ENCODE data around the gene DOCK11. TPM values are rescaled to one million over a fixed set of nuclear protein-coding genes. Genes with fewer than 3 reads are reported as not detected.

Gene DOCK11
- total and polyA plus RNA-seq, 10 of the 15 experiments (the other 5 are each of a cell fraction or from before 2014, with no cell fraction given) = 16.3 to 30.7 (median 19.8) TPM

- TF ChIP-seq, protein P1, sequence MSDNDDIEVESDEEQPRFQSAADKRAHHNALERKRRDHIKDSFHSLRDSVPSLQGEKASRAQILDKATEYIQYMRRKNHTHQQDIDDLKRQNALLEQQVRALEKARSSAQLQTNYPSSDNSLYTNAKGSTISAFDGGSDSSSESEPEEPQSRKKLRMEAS (IDR thresholded peaks at IDR 0.05; ENCODE audit: low read depth, low read length) = no peak
- TF ChIP-seq ZNF217 (IDR thresholded peaks at IDR 0.05) = no peak
- no peak for TF ChIP-seq ZBTB4 (CRISPR knock-in tag; IDR thresholded peaks at IDR 0.05)
Observed at GRCh38 chrX:118566359-118566758, 70.7 kb downstream of the DOCK11 start (continued).

GRCh38 chrX:118569676-118570075 lies 74.1 kb downstream of the DOCK11 start:
- intact Hi-C loops (cut with micrococcal nuclease; ENCODE audit: unreplicated experiment) = no loop called here
- no TSS peak for BruUV-seq (replicated peaks)
- WGBS (ENCODE audit: insufficient coverage, insufficient replicate concordance, low lambda C conversion rate, missing lambda C conversion rate) = 59% methylated on average over 3 of the region's 3 CpGs
- no peak overlapping the region for H3K4me2 ChIP-seq (ENCODE audit: control insufficient read depth, insufficient read depth)
- H2AFZ ChIP-seq (ENCODE audit: control insufficient read depth, low read depth, low read length) = no peak overlapping the region
- no peaks in the 10 kb centered on the region for H3K27me3 ChIP-seq (replicated peaks in 1 of 2; ENCODE audit: control insufficient read depth in 2 of 2, insufficient read depth in 2 of 2, low read length in 1 of 2)
- no peak overlapping the region for H3K9ac ChIP-seq (ENCODE audit: control insufficient read depth, insufficient read depth, low read length)
- ChIA-PET POLR2A (no interaction called here), RAD21 (ENCODE audit: unreplicated experiment) (interaction anchor here (1.1 kb wide), 1 partner anchor 74 kb away, joined by 5 read pairs; the partner anchor contains the start of gene DOCK11), CTCF (no interaction called here), SMC1A (ENCODE audit: uncharacterized antibody, unreplicated experiment) (interaction anchor here (1.3 kb wide), 1 partner anchor 30 kb away, joined by 4 read pairs; no protein-coding TSS in a partner anchor)
- H3K27ac ChIP-seq (ENCODE audit: control insufficient read depth, insufficient read depth) = no peak overlapping the region
- ATAC-seq = no peak
- H3K79me2 ChIP-seq (ENCODE audit: control insufficient read depth, insufficient read depth, low read length) = no peaks in the 10 kb centered on the region
- no peak for DNase-seq (ENCODE audit: low read depth, low spot score)
- no peaks in the 10 kb centered on the region for H3K4me1 ChIP-seq (ENCODE audit: control insufficient read depth, insufficient read depth, low read length)
- H4K20me1 ChIP-seq (ENCODE audit: control insufficient read depth, insufficient read depth) = no peaks in the 10 kb centered on the region
- no peaks in the 10 kb centered on the region; a peak in 1 of 4 replicates for H3K36me3 ChIP-seq (ENCODE audit: control insufficient read depth in 2 of 2, insufficient read depth in 2 of 2, low read length in 1 of 2)
- FAIRE-seq = no peak
- in situ Hi-C loops (cut with MboI) = no loop called here
- no peaks in the 10 kb centered on the region for H3K9me3 ChIP-seq (replicated peaks; ENCODE audit: control insufficient read depth, insufficient read depth, low read length)
- H3K4me3 ChIP-seq = no peak overlapping the region
- TF ChIP-seq BACH1 (IDR thresholded peaks at IDR 0.05; ENCODE audit: borderline replicate concordance) (no peak), NR2C2 (IDR thresholded peaks at IDR 0.05; ENCODE audit: borderline replicate concordance, control insufficient read depth, insufficient read length, low read depth) (no peak), NKRF (conservative IDR thresholded peaks at IDR 0.05) (no peak), CBX5 (IDR thresholded peaks at IDR 0.05; ENCODE audit: low read depth) (no peak), BHLHE40 (IDR thresholded peaks at IDR 0.05; ENCODE audit: borderline replicate concordance in 1 of 2, low read depth in 2 of 2, low read length in 1 of 2) (no peak), PML (IDR thresholded peaks at IDR 0.05; ENCODE audit: low read length) (no peak), WRNIP1 (IDR thresholded peaks at IDR 0.05; ENCODE audit: borderline replicate concordance, low read depth, low read length) (no peak), MTA3 (IDR thresholded peaks at IDR 0.05; ENCODE audit: borderline replicate concordance, low read length) (no peak), ESRRA (IDR thresholded peaks at IDR 0.05; ENCODE audit: low read length) (no peak), LARP7 (IDR thresholded peaks at IDR 0.05) (no peak), MYC (IDR thresholded peaks at IDR 0.05; ENCODE audit: insufficient read depth, insufficient read length, insufficient replicate concordance, low read length, severe bottlenecking) (no peak), MEF2A (IDR thresholded peaks at IDR 0.05; ENCODE audit: insufficient read depth, low read depth, low read length) (no peak)
- TF ChIP-seq, protein P1 (IDR thresholded peaks at IDR 0.05; ENCODE audit: low read depth, low read length) = no peak
